NCI-H774 (cell line): ENCODE results near the gene SNRPA.

ENCODE experiments used
- DNase-seq: peaks from one replicate; lab custom pipeline; 2025; lab: John Stamatoyannopoulos, UW

SNRPA gene

DNA sequence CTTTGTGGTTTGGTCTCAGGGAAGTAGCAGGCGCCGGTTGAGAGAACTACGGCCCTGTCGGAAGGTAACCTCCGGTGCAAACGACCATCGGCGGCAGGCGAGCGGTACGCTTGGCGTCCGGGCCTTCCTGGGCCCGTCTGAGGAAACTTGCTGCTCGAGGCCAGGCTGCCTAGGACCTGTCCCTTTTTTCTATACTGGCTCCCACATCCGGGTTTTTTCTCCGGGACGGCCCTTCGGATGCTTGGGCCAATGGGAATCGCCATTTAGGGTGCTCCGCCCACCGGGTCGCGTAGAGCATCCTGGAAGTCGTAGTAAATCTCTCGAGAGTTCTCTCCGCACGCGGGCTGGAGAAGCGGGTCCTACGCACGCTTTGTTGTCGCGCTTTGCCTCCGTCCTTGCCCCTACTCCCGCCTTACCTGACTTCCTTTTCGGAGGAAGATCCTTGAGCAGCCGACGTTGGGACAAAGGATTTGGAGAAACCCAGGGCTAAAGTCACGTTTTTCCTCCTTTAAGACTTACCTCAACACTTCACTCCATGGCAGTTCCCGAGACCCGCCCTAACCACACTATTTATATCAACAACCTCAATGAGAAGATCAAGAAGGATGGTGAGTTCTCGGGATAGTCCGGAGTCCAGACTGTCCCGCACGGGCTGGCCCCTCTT, at the start of gene SNRPA:
Gene SNRPA, plus strand, starts transcription at position 330 of the 664 bp plus-strand sequence. Its CDS starts 206 bp downstream, at position 536.
- DNase-seq: peak; percentile 96

DNA sequence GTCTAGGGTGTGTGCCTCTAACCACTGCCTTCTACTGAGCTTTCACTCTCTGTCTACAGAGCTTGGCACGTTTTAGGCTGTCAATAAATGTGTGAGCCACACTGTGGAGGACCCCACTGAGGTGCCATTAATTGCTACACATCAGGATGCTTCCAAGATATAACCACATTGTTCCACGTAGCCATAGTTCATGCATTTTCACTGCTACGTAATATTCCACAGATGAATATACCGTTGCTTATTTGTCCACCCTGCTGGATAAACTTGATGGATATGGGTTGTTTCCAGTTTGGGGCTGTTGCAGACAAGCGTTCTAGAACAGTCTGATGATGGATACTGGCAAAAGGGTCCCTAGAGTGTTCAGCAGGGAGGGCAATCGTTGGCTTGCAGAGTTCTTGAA, 49.2 kb upstream of the SNRPA start:
- no peak for DNase-seq

DNA sequence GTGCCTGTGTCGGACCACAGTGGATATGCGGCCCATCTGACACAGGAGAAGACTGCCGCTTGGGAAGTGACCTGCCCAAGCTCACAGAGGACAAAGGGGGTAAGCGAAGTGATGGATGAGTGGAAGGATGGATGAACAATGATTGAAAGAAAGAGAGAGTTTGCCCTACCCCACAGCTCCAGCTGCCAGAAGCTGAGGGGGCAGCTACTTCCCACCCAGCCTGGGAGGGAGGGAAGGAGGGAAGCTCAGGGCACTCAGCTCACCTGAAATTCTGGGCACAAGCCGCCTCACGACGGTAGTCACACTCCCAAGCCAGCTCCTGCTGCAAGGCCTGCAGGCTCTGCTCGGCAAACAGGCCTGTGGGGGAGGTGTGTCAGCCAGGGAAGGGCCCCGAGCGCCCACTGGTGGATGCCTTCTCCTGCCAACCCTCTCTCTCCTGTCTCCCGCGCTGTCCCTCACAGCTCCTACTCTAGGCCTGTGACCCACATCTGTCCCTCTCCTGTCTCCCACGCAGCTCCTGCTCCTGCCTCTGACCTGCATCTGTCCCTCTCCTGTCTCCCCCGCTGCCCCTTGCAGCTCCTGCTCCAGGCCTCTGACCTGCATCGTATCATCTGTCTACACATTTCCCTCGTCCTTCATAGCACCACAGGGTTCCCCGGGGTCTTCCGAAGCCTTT, 48.5 kb upstream of the SNRPA start:
- no peak for DNase-seq

DNA sequence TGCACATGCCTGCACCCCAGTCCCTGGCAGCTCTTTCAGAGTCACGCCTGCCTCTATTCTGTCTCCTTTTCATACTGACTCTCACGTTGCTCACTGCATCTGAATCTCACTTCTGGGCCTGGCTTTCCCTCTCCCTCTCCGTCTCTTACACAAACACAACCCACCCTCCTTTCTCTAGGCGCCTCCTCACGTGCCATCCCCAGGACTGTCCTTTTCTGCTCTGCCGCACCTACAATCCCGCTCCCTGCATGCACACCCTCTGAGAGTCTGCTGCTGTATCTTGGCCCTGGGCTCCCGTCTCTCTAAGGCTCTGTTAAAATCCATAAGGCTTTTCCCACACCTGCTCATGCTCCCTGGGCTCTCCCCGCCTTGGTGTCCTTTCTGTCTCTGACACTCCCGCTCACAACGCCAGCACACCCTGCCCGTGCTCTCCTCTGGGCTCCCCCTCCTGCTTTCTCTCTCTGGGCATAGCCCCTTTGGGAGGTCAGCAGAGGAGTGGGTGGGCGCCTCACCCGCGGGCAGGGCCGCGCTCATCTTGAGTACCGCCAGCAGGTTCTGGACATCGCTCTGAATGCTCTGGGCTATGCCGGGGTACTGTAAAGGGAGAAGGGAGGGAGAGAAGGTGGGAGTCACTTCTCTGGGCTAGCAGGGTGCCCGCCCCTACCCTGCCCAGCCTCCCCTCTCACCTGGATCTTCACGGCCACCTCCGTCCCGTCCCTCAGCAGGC, 47.8 kb upstream of the SNRPA start:
- no peak for DNase-seq

DNA sequence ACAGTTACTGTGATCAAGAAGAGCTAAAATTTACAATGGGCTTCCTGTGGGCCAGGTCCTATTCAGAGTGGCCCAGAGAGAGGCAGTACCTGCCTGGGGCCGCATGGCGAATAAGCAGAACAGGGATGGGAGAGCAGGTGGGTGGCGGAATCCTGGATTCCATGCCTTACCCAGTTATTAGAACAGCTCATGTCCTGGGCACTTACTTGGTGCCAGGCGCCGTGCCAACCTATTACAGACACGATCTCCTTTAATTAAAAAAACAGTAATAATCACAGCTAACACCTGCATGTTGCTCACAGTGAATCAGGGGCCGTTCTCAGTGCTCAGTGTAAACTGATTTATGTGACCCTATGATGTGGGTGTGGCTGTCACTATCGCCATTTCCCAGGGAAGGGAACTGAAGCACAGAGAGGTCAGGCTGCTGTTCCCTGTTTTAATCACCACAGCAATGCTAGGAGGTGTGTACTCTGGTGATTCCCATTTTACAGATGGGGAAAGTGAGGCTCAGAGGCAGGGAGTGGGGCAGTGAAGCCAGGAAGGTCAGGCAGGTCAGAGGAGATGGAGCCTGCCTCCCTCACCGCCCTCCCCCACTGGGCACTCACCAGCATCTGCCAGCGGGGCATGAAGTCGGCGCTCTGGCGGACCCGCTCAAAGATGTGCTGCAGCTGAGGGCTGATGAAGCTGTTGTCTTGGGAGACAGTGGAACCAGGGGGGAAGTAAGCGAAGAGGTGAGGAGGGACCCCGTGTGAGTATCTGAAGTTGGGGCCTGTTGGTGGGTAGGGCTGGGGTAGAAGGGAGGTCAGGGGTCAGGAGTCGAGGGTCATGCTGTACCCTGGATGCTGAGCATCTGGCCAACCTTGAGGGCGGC, 46.3 kb upstream of the SNRPA start:
- DNase-seq: no peak

DNA sequence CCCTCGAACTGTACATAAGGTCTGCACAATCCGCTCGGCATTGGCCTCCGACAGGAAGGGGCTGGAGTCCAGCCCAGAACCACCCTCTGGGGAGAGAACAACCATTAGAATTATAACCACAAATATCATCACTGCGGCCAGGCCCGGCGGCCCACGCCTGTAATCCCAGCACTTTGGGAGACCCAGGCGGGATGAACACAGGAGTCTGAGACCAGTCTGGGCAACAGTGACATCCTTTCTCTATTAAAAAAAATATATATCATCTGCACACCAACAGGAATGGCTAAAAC, 45.7 kb upstream of the SNRPA start:
- no peak for DNase-seq

DNA sequence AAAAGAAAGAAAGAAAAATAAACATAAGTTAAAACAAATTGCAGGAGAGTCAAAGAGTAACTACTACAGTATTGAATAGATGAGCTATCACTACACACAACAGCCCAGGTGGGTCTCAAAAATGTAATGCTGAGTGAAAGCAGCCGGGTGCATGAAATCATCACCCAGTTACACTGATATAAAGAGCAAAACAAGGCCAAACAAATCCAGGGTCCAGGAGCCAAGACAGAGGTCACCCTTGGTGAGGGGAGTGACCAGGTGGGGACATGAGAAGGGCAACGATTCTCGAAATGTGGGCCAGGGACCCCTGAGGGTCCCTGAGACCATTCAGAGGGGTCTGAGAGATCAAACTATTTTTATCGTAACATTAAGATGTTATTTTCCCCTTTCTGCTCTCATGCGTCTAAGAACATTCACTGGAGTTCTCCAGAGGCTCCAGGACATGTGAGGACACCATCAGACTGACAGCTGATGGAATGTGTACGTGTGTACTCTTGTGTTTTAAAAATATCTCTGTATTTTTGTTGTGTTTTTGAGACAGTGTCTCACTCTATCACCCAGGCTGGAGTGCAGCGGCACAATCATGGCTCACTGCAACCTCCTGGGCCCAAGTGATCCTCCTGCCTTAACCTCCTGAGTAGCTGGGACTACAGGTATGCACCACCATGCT, 44.9 kb upstream of the SNRPA start:
- DNase-seq: no peak

DNA sequence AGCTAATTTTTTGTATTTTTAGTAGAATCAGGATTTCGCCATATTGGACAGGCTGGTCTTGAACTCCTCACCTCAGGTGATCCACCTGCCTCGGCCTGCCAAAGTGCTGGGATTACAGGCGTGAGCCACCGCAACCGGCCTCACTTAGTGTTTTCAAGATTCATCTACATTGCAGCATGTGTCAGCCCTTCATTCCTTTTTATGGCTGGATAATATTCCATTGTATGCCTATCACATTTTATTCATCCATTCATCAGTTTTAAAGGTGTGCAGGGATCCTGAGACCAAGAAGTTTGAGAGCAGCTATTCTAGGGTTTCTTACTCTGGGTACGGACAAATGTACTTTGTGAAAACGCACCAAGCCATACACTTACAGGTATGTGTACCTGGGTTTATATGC, 43.4 kb upstream of the SNRPA start:
- no peak for DNase-seq

DNA sequence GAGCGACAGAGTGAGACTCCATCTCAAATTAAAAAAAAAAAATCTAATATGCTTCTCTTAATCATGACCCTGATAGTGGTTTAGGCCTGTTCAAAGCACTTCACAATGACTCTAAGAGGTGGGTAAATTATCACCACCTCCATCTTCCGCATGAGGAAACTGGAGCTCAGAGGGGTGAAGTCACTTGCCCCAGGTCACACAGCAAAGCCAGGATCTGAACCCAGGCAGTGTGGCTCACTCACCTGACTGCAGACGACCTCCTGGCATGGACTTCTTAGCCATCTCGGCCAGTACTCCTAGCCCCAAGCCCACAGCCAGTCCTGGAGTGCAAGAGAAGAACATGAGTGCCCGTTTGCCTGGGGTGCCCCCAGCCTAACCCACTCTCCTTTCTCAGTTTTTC, 41.2 kb upstream of the SNRPA start:
- DNase-seq: no peak

DNA sequence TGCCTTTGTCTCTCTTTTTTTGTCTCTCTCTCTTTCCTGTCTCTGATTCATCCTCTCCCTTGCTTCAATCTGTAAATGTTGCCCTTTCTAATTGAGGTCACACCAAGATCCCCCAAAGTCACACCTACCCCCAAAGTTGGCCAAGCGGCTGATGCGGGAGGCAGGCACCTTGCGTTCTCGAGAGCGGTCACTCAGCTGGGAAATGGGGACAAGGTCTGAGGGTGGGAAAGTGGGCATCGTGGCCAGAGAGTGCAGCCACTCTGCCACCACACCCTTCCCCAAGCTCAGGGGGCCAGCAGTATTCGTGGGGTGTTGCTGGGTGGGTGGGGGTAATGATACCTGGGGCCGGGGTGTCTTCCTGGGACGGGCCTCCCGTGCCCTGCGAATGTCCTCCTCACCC, 37.1 kb upstream of the SNRPA start:
- DNase-seq: no peak

DNA sequence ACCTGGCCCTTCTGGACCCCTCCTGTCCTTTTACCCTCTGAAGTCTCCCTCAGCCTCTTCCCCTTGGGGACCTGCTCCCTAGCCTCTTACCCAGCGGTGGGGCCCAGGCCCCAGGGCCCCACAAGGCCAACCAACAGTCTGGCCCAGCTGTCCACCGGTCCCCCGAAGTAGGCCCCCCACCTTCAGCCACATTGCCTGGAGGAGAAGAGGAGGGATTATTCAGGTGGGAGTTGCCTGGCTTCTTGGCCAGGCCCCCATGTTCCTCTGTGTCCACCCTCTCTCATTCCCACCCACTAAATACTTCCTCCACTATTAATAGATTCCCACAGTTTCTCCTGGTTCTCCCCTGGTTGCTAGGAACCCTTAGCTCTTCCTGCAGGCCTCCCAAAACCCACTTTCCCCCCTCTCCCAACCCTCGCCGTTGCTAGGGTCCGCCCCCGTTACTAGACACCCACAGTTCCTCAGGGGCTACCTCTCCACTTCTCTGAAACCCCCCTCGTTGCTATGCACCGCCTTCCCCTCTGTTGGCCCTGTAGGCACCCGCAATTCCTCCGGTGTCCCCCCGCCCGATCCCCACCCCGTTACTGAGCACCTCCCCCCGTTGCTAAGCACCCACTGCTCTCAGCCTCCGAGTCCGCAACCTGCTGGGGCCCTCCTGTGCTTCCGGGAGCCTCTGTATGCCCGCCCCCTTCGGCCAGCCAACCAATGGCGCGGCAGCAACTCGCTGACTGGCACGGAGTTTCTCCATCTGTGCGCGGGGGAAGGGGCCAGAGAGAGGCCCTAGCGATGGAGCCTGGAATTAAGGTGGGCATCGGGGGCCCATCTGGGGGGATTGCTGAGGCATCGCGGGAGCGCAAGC, 36.3 kb upstream of the SNRPA start:
- DNase-seq: peak; percentile 91

DNA sequence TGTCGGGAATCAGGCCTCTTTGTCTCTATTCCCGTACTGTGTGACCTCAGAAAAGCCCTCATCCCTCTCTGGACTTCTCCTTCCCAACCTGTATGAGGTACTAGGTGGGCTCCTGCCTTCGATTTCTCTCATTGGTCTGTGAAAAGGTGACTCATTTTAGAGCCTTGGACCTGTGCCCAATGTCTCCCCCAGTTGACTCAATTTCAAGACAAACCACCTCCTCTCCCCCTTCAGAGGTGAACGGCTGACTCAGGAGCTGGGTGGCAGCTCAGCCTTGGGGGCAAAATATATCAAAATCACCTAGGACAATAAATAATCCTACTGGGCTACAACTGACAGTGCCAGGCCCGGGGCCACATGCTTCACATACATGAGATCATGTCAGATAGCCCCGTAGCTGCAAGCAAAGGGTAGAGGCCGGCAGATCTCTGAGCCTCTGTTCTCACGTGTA, 34.9 kb upstream of the SNRPA start:
- no peak for DNase-seq

DNA sequence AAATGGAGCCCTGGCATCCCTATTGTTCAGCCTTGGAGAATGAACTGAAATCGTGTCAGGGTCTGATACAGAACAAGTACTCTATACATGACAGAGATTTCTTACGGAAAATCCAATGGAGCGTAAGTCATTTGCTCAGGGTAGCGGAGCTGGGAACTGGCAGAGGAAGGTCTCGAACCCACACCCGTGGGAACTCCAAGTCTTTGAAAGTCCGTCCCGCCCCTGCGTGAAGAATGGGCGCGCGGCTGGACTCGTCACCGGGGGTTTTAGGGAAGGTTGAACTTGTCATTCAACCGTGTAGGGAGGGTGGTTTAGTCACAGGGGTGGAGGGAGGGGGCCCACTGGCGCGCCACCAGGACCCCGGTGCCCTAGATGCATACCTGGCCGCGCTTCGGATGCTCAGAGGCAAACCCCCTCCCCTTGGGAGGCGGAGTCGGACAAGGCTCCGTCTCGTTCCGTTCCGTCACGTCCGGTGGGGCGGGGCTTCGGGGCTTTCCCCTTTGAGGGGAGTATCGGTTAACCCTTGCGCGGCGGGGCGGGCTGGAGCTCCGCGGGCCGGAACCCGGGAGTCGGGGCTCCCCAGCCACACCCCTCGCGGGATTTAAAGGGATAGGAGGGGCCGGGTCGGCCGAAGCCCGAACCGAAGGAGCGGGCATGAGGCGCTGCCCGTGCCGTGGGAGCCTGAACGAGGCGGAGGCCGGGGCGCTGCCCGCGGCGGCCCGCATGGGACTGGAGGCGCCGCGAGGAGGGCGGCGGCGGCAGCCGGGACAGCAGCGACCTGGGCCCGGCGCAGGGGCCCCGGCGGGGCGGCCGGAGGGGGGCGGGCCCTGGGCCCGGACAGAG, 34.3 kb upstream of the SNRPA start, which contains the start of the genes COQ8B and ITPKC:
Gene COQ8B, minus strand, starts transcription at position 405 of the 843 bp plus-strand sequence. CDS start 2,254 bp downstream, outside the sequence.
Gene ITPKC, plus strand, starts transcription at position 631 of the 843 bp plus-strand sequence. Its CDS starts 24 bp downstream, at position 655.
- DNase-seq: peak; percentile 91

DNA sequence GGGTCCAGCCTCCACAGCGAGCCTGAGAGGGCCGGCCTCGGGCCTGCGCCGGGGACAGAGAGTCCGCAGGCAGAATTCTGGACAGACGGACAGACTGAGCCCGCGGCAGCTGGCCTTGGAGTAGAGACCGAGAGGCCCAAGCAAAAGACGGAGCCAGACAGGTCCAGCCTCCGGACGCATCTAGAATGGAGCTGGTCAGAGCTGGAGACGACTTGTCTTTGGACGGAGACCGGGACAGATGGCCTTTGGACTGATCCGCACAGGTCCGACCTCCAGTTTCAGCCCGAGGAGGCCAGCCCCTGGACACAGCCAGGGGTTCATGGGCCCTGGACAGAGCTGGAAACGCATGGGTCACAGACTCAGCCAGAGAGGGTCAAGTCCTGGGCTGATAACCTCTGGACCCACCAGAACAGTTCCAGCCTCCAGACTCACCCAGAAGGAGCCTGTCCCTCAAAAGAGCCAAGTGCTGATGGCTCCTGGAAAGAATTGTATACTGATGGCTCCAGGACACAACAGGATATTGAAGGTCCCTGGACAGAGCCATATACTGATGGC, 33.6 kb upstream of the SNRPA start:
- DNase-seq: no peak

DNA sequence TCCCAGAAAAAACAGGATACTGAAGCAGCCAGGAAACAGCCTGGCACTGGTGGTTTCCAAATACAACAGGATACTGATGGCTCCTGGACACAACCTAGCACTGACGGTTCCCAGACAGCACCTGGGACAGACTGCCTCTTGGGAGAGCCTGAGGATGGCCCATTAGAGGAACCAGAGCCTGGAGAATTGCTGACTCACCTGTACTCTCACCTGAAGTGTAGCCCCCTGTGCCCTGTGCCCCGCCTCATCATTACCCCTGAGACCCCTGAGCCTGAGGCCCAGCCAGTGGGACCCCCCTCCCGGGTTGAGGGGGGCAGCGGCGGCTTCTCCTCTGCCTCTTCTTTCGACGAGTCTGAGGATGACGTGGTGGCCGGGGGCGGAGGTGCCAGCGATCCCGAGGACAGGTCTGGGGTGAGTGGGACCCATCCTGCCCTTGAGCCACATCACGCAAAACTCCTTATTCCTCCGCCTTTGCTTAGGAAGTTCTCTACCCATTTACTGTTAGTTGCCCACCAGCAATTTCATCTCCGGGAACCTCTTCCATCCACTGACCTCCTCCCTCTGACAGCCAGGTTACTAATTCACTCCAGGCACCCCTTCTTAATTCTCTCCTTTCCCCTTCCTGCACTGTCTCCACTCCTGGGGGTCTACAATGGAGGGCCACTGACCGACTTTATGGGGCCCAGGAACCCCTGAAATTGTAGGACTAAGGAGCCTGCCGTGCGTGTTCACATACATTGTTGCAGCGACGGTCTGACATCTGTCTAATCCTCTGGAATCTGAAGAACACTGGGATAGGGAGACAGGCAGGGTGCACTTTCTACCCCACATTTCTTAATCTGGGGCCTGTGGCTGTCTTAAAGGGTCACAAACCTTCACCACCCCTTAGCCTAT, 32.9 kb upstream of the SNRPA start:
- no peak for DNase-seq

DNA sequence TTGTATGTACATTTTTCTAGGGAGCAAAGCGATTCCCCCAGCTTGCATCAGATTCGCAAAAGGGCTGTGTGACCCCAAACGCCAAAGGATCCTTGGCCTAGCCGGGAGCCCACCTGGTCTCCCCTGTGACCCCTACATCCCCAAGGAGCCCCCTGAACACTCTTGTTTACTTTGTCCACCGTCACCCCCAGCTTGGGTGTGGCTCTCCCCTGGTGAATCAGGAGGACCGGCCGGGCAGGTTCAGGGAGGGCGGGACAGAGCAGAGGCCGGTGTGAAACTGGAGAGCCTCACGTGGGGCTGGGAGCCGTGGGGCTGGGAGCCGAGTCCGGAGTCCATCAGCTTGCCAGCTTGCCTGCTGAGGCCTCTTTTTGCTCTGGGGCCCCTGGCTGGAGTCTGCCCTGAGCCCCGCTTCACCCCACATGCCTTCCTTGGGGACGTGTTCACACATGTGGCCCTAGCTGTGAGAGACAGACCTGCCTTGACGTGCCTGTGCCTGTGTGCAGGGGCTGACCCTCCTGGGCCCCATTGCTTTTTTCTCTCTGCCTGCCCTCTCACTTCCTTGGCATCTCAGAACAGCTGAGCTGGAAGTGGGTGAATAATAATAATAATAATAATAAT, 32.1 kb upstream of the SNRPA start:
- no peak for DNase-seq

DNA sequence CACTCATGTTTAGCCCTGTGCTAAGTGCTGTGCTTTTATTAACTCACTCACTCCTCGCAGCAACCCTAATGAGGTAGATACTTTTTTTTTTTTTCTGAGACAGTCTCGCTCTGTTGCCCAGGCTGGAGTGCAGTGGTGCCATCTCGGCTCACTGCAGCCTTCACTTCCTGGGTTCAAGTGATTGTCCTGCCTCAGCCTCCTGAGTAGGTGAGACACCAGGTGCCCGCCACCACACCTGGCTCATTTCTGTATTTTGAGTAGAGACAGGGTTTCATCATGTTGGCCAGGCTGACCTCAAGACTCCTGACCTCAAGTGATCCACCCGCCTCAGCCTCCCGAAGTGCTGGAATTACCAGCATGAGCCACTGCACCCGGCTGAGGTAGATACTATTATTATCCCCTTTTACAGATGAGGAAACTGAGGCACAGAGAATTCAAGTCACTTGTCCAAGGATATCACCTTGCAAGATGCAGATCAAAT, 31.5 kb upstream of the SNRPA start:
- no peak for DNase-seq

DNA sequence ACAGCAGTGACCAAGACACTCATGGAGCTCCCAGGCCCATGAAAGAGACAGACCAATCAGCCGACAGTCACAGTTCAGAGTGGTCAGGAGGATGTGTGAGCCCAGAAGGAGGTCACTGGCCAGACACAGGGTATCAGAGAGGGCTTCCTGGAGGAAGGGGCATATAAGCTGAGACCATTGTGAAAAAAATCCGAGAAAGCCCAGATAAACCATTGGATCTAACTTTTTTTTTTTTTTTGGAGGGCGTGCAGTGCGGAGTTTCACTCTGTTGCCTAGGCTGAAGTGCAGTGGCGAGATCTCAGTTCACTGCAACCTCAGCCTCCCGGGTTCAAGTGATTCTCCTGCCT, 29.9 kb upstream of the SNRPA start:
- no peak for DNase-seq
